ENCODE results near the gene CDYL. TPM values are rescaled to one million over a fixed set of nuclear protein-coding genes. Genes with fewer than 3 reads are reported as not detected.

CDYL gene
- total RNA-seq, 4 donors from 2014 or later: 24.1 to 24.8 (median 24.5) TPM

GRCh38 chr6:4817551-4817950 is 41.3 kb downstream of the CDYL start:
- intact Hi-C loops (cut with DNase I; ENCODE audit: low total_unique reads) (no loop called here), in situ Hi-C loops (cut with MboI; ENCODE audit: low sequenced_read_pairs in 4 of 4) (no loop called here)
- ATAC-seq (no peak), DNase-seq (no peak)
- Histone ChIP-seq H3K27me3 (no peaks in the 10 kb centered on the region), H3K4me3 (no peak overlapping the region), H3K9me3 (no peaks in the 10 kb centered on the region), H3K36me3 (no peaks in the 10 kb centered on the region), H3K4me1 (peaks cover 11 to 28% of the 10 kb centered on the region in 2 donors), H3K27ac (no peak overlapping the region)
- TF ChIP-seq POLR2A (IDR thresholded peaks at IDR 0.05) (no peak), CTCF (IDR thresholded peaks at IDR 0.05 in 4 of 5, conservative IDR thresholded peaks at IDR 0.05 in 1 of 5) (no peak)

GRCh38 chr6:4818272-4818938 is 42.2 kb downstream of the CDYL start:
- intact Hi-C loops (cut with DNase I; ENCODE audit: low total_unique reads): no loop called here
- H3K9me3 ChIP-seq: no peaks in the 10 kb centered on the region
- DNase-seq: no peak
- H3K4me1 ChIP-seq: peaks cover 11 to 27% of the 10 kb centered on the region in 2 donors
- no peaks in the 10 kb centered on the region for H3K36me3 ChIP-seq
- TF ChIP-seq CTCF (IDR thresholded peaks at IDR 0.05 in 4 of 5, conservative IDR thresholded peaks at IDR 0.05 in 1 of 5) (no peak), POLR2A (IDR thresholded peaks at IDR 0.05) (no peak)
- in situ Hi-C loops (cut with MboI; ENCODE audit: low sequenced_read_pairs in 4 of 4): no loop called here
- no peak overlapping the region for H3K27ac ChIP-seq
- ATAC-seq: no peak
- H3K27me3 ChIP-seq: no peaks in the 10 kb centered on the region
- no peak overlapping the region for H3K4me3 ChIP-seq

- in situ Hi-C loops (cut with MboI; ENCODE audit: low sequenced_read_pairs in 4 of 4): no loop called here
- ATAC-seq (no peak), DNase-seq (no peak)
- Histone ChIP-seq H3K27me3 (no peaks in the 10 kb centered on the region), H3K4me1 (peaks cover 2 to 16% of the 10 kb centered on the region in 2 donors), H3K36me3 (no peaks in the 10 kb centered on the region), H3K9me3 (no peaks in the 10 kb centered on the region), H3K27ac (no peak overlapping the region), H3K4me3 (no peak overlapping the region)
- intact Hi-C loops (cut with DNase I; ENCODE audit: low total_unique reads): no loop called here
- TF ChIP-seq CTCF (IDR thresholded peaks at IDR 0.05 in 4 of 5, conservative IDR thresholded peaks at IDR 0.05 in 1 of 5) (no peak), POLR2A (IDR thresholded peaks at IDR 0.05) (no peak)
Measured at GRCh38 chr6:4819706-4820283, 43.6 kb downstream of the CDYL start.

- Histone ChIP-seq H3K27me3 (no peaks in the 10 kb centered on the region), H3K27ac (no peak overlapping the region), H3K36me3 (no peaks in the 10 kb centered on the region), H3K4me1 (peaks cover 0 to 11% of the 10 kb centered on the region in 2 donors), H3K9me3 (no peaks in the 10 kb centered on the region), H3K4me3 (no peak overlapping the region)
- in situ Hi-C loops (cut with MboI; ENCODE audit: low sequenced_read_pairs in 4 of 4) (no loop called here), intact Hi-C loops (cut with DNase I; ENCODE audit: low total_unique reads) (no loop called here)
- no peak for TF ChIP-seq POLR2A (IDR thresholded peaks at IDR 0.05)
- no peak for TF ChIP-seq CTCF (IDR thresholded peaks at IDR 0.05 in 4 of 5, conservative IDR thresholded peaks at IDR 0.05 in 1 of 5)
- ATAC-seq: no peak
- no peak for DNase-seq
Measured at GRCh38 chr6:4820704-4821276, 44.6 kb downstream of the CDYL start.

All from gastrocnemius medialis (tissue), 4 donors.